GM13977 (cell line): ENCODE data around the gene DLG2.

Source experiments
- DNase-seq: peaks from one replicate; pipeline ENCODE4 v3.0.0; 2012; ENCODE audit warnings: low spot score
- in situ Hi-C: fragments of 300-500 bp; cut with MboI; formaldehyde crosslinking; loops from one replicate; pipeline ENCODE4 v1.12.0; 2022; ENCODE audit warnings: low sequenced_read_pairs, low pct_unique_long_range_greater_than_20kb, mixed read lengths, inconsistent platforms; ENCODE audit not compliant: unreplicated experiment
- TF ChIP-seq, protein P1 (sequence below): IDR thresholded peaks from 2 replicates; pipeline ENCODE4 v1.5.1; 2012; ENCODE audit warnings: mild to moderate bottlenecking, control low read depth; ENCODE audit not compliant: insufficient read depth; ENCODE audit errors: extremely low read depth, missing control alignments

DLG2 gene

DNA sequence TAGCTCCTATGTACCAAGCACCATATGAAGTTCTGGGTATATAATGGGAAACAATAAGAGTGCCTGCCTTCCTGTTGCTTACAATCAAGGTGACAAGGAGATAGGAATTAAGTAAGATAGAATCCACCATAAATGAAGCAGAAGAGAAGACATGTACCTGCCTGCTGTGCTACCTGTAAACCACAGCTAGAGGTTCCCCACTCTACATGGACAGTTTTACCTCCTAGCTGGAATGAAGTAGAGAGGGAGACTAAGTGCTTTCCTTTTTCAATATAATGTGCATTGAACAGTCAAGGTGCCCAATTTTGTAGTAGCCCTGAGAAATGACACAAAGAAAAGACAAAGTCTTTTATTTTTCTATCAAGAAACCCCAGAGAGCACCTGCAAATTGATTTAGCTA is 984.6 kb downstream of the DLG2 start:
- DNase-seq, result no peak

GRCh38 chr11:84634309-84634708 is 992.8 kb downstream of the DLG2 start:
- in situ Hi-C loops, result no loop called here
- no peak for DNase-seq
- TF ChIP-seq, protein P1, sequence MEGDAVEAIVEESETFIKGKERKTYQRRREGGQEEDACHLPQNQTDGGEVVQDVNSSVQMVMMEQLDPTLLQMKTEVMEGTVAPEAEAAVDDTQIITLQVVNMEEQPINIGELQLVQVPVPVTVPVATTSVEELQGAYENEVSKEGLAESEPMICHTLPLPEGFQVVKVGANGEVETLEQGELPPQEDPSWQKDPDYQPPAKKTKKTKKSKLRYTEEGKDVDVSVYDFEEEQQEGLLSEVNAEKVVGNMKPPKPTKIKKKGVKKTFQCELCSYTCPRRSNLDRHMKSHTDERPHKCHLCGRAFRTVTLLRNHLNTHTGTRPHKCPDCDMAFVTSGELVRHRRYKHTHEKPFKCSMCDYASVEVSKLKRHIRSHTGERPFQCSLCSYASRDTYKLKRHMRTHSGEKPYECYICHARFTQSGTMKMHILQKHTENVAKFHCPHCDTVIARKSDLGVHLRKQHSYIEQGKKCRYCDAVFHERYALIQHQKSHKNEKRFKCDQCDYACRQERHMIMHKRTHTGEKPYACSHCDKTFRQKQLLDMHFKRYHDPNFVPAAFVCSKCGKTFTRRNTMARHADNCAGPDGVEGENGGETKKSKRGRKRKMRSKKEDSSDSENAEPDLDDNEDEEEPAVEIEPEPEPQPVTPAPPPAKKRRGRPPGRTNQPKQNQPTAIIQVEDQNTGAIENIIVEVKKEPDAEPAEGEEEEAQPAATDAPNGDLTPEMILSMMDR, result no peak

More for the DNA sequence above, 984.6 kb downstream of the DLG2 start:
- TF ChIP-seq, protein P1, result no peak
- in situ Hi-C loops, result no loop called here

- TF ChIP-seq, protein P1, result no peak
- in situ Hi-C loops, result no loop called here
- DNase-seq, result no peak
These were observed 998.1 kb downstream of the DLG2 start for GRCh38 chr11:84628871-84629620.

DNA sequence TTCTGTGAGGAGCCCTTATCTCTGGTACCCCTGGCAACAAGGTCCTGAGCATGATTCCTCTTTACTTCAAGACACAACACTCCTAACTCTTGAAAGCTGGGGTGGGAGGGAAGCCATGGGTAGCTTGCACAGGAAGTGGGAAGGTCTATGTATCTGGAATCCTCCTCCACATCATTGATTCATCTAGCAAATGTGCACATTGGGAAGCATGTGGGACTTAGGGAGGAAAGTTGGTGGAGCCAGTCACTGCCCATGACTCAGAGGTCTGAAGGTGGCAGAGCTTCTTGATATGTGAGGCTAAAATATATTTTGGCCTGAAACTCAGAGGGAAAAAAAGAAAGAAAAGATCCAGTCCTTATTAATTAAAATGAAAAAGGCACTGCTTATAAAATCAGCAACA is 1000.9 kb downstream of the DLG2 start:
- TF ChIP-seq, protein P1, result no peak
- in situ Hi-C loops, result no loop called here
- no peak for DNase-seq

DNA sequence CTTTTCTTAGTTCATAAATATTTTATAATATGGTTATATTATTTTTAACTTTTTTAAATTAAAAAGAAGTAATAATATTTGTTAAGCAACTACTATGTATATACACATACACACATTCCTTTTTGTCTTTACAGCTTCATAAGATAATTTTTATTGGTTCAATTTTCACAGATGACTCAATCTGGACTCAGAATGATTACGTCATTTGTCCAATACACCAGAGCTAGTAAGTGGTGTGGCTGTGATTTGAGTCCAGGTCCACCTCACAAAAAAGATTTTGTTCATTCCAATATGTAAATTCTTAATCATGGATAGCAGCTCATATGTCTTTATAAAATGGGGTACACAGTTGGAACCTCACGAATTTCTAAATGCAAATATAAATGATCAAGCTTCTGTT is 1014.5 kb downstream of the DLG2 start:
- in situ Hi-C loops, result no loop called here
- TF ChIP-seq, protein P1, result no peak
- no peak for DNase-seq

- TF ChIP-seq, protein P1, result no peak
- DNase-seq, result no peak
- in situ Hi-C loops, result no loop called here
These were observed 1018.3 kb downstream of the DLG2 start for GRCh38 chr11:84608837-84609196.
